OCI-LY3 (cell line): ENCODE results near the gene CHTF18.

Source experiments
- H2AFZ ChIP-seq: fragments of 200-600, 300-600 bp; shearing (Covaris generic); 2 replicates; pipeline ENCODE4 v1.6.0; 2014; ENCODE audit warnings: antibody characterized with exemption, low read depth, low read length
- H3K27ac ChIP-seq: fragments of 200-600, 300-600 bp; sonication (generic); 2 replicates; pipeline ENCODE4 v1.5.1; 2014; ENCODE audit warnings: mild to moderate bottlenecking, low read length, moderate library complexity, mixed read lengths
- H3K27me3 ChIP-seq: fragments of 200-600, 300-600 bp; sonication (generic); 2 replicates; pipeline ENCODE4 v1.6.1; 2014; ENCODE audit warnings: low read depth, low read length, mixed read lengths
- H3K36me3 ChIP-seq: fragments of 200-600, 300-600 bp; sonication (generic); replicated peaks from 2 replicates; pipeline ENCODE3; 2014; ENCODE audit warnings: low read depth, low read length, mixed read lengths
- H3K4me1 ChIP-seq: fragments of 300-600, 200-600 bp; sonication (generic); 2 replicates; pipeline ENCODE4 v1.6.1; 2014; ENCODE audit warnings: low read length, mixed read lengths
- H3K4me2 ChIP-seq: fragments of 200-600, 300-600 bp; sonication (generic); 2 replicates; pipeline ENCODE4 v1.6.1; 2014; ENCODE audit warnings: low read length, mixed read lengths
- H3K4me3 ChIP-seq: fragments of 300-600, 200-600 bp; sonication (generic); 2 replicates; pipeline ENCODE4 v1.5.1; 2014; ENCODE audit warnings: antibody characterized with exemption, mild to moderate bottlenecking, low read length, moderate library complexity
- H3K79me2 ChIP-seq: fragments of 300-600, 200-600 bp; shearing (Covaris generic); 2 replicates; pipeline ENCODE4 v1.6.1; 2014; ENCODE audit warnings: mild to moderate bottlenecking, low read length, mixed read lengths
- H3K9ac ChIP-seq: fragments of 300-600, 200-600 bp; shearing (Covaris generic); 2 replicates; pipeline ENCODE4 v1.6.0; 2014; ENCODE audit warnings: mild to moderate bottlenecking, low read length, moderate library complexity
- H3K9me3 ChIP-seq: fragments of 200-600, 300-600 bp; shearing (Covaris generic); 2 replicates; pipeline ENCODE4 v1.6.1; 2014; ENCODE audit warnings: low read length, mixed read lengths; ENCODE audit not compliant: insufficient read depth
- H4K20me1 ChIP-seq: fragments of 200-600, 300-600 bp; sonication (generic); 2 replicates; pipeline ENCODE4 v1.6.1; 2016; ENCODE audit warnings: low read length, mixed read lengths; ENCODE audit not compliant: insufficient read depth
- CTCF ChIP-seq: fragments of 200-600, 300-600 bp; sonication (generic); IDR thresholded peaks from 2 replicates; pipeline ENCODE4 v1.5.1; 2014; ENCODE audit warnings: antibody characterized with exemption, low read length, low read depth
- EZH2phosphoT487 ChIP-seq: fragments of 200-600 bp; shearing (Covaris generic); IDR thresholded peaks from 2 replicates; pipeline ENCODE4 v1.6.1; 2018; ENCODE audit warnings: antibody characterized with exemption, mixed run types, low read depth

The CHTF18 gene

GRCh38 chr16:820748-821147 is 32.3 kb downstream of the CHTF18 start:
- Histone ChIP-seq H3K4me1 (no peaks in the 10 kb centered on the region), H2AFZ (no peak overlapping the region), H3K79me2 (no peaks in the 10 kb centered on the region), H3K36me3 (no peaks in the 10 kb centered on the region), H3K9ac (no peak overlapping the region), H4K20me1 (no peaks in the 10 kb centered on the region), H3K27ac (no peak overlapping the region), H3K27me3 (no peaks in the 10 kb centered on the region), H3K4me3 (no peak overlapping the region), H3K9me3 (no peaks in the 10 kb centered on the region), H3K4me2 (no peak overlapping the region)
- no peak for TF ChIP-seq EZH2phosphoT487
- no peak for TF ChIP-seq CTCF

- H3K27ac ChIP-seq, result no peak overlapping the region
- no peaks in the 10 kb centered on the region for H3K36me3 ChIP-seq
- H4K20me1 ChIP-seq, result no peaks in the 10 kb centered on the region
- H3K9ac ChIP-seq, result no peak overlapping the region
- H3K4me3 ChIP-seq, result no peak overlapping the region
- H2AFZ ChIP-seq, result no peak overlapping the region
- H3K4me2 ChIP-seq, result no peak overlapping the region
- no peaks in the 10 kb centered on the region for H3K79me2 ChIP-seq
- H3K4me1 ChIP-seq, result no peaks in the 10 kb centered on the region
- H3K9me3 ChIP-seq, result no peaks in the 10 kb centered on the region
- no peaks in the 10 kb centered on the region for H3K27me3 ChIP-seq
- TF ChIP-seq EZH2phosphoT487 (no peak), CTCF (no peak)
Measured at GRCh38 chr16:821751-822150, 33.3 kb downstream of the CHTF18 start.

- H3K9me3 ChIP-seq, result no peaks in the 10 kb centered on the region
- H3K4me1 ChIP-seq, result no peaks in the 10 kb centered on the region
- no peaks in the 10 kb centered on the region for H3K79me2 ChIP-seq
- no peaks in the 10 kb centered on the region for H3K36me3 ChIP-seq
- H3K4me2 ChIP-seq, result no peak overlapping the region
- no peak overlapping the region for H3K27ac ChIP-seq
- no peak overlapping the region for H3K9ac ChIP-seq
- H3K27me3 ChIP-seq, result no peaks in the 10 kb centered on the region
- TF ChIP-seq EZH2phosphoT487, result no peak
- TF ChIP-seq CTCF, result no peak
- no peak overlapping the region for H3K4me3 ChIP-seq
- no peak overlapping the region for H2AFZ ChIP-seq
- no peaks in the 10 kb centered on the region for H4K20me1 ChIP-seq
Measured at GRCh38 chr16:822174-822908, 33.9 kb downstream of the CHTF18 start.

- Histone ChIP-seq H3K79me2 (no peaks in the 10 kb centered on the region), H3K4me2 (no peak overlapping the region), H3K9me3 (no peaks in the 10 kb centered on the region), H3K9ac (no peak overlapping the region), H2AFZ (no peak overlapping the region), H4K20me1 (no peaks in the 10 kb centered on the region), H3K4me3 (no peak overlapping the region), H3K36me3 (no peaks in the 10 kb centered on the region), H3K27ac (no peak overlapping the region), H3K4me1 (no peaks in the 10 kb centered on the region), H3K27me3 (no peaks in the 10 kb centered on the region)
- TF ChIP-seq EZH2phosphoT487 (no peak), CTCF (no peak)
Measured at GRCh38 chr16:822909-823297, 34.5 kb downstream of the CHTF18 start.
